KOPT-K1 (cell line): ENCODE results near the gene UNC79.

ENCODE experiments used
- H3K27ac ChIP-seq: fragments of 200-600 bp; sonication (generic); 2 replicates; pipeline ENCODE4 v1.5.1; 2016; ENCODE audit warnings: antibody characterized with exemption, mild to moderate bottlenecking, low read depth, low read length; ENCODE audit not compliant: poor library complexity, severe bottlenecking
- H3K36me3 ChIP-seq: fragments of 200-600 bp; sonication (generic); 2 replicates; pipeline ENCODE4 v1.5.1; 2017; ENCODE audit warnings: antibody characterized with exemption, mild to moderate bottlenecking, low read length, moderate library complexity; ENCODE audit not compliant: insufficient read depth
- H3K9me3 ChIP-seq: fragments of 200-600 bp; sonication (generic); 2 replicates; pipeline ENCODE4 v1.5.1; 2017; ENCODE audit warnings: antibody characterized with exemption, low read length, mild to moderate bottlenecking; ENCODE audit not compliant: insufficient read depth, poor library complexity, severe bottlenecking

The UNC79 gene

GRCh38 chr14:93643676-93644075 lies 212.9 kb downstream of the UNC79 start:
- Histone ChIP-seq H3K9me3 (no peaks in the 10 kb centered on the region), H3K27ac (no peak overlapping the region)

GRCh38 chr14:93645200-93645599 lies 214.5 kb downstream of the UNC79 start:
- Histone ChIP-seq H3K9me3 (no peaks in the 10 kb centered on the region), H3K36me3 (no peaks in the 10 kb centered on the region), H3K27ac (no peak overlapping the region)

More at GRCh38 chr14:93643676-93644075, 212.9 kb downstream of the UNC79 start:
- H3K36me3 ChIP-seq = no peaks in the 10 kb centered on the region

GRCh38 chr14:93648440-93649168 lies 217.9 kb downstream of the UNC79 start:
- no peaks in the 10 kb centered on the region for H3K36me3 ChIP-seq
- H3K9me3 ChIP-seq = no peaks in the 10 kb centered on the region
- H3K27ac ChIP-seq = no peak overlapping the region

GRCh38 chr14:93654599-93654998 lies 223.9 kb downstream of the UNC79 start:
- Histone ChIP-seq H3K36me3 (no peaks in the 10 kb centered on the region), H3K9me3 (no peaks in the 10 kb centered on the region), H3K27ac (no peak overlapping the region)

GRCh38 chr14:93655078-93655750 lies 224.5 kb downstream of the UNC79 start:
- Histone ChIP-seq H3K27ac (no peak overlapping the region), H3K9me3 (no peaks in the 10 kb centered on the region), H3K36me3 (no peaks in the 10 kb centered on the region)

GRCh38 chr14:93657875-93658274 lies 227.1 kb downstream of the UNC79 start:
- Histone ChIP-seq H3K27ac (no peak overlapping the region), H3K9me3 (no peaks in the 10 kb centered on the region), H3K36me3 (no peaks in the 10 kb centered on the region)

GRCh38 chr14:93663317-93663716 lies 232.6 kb downstream of the UNC79 start:
- Histone ChIP-seq H3K9me3 (peaks cover 25% of the 10 kb centered on the region), H3K36me3 (no peaks in the 10 kb centered on the region), H3K27ac (no peak overlapping the region)

- Histone ChIP-seq H3K36me3 (no peaks in the 10 kb centered on the region), H3K27ac (no peak overlapping the region), H3K9me3 (peaks cover 25% of the 10 kb centered on the region)
Observed at GRCh38 chr14:93665169-93665568, 234.4 kb downstream of the UNC79 start.

- H3K9me3 ChIP-seq = peaks cover 20% of the 10 kb centered on the region
- H3K36me3 ChIP-seq = no peaks in the 10 kb centered on the region
- no peak overlapping the region for H3K27ac ChIP-seq
Observed at GRCh38 chr14:93669632-93670031, 238.9 kb downstream of the UNC79 start.

- Histone ChIP-seq H3K27ac (no peak overlapping the region), H3K36me3 (no peaks in the 10 kb centered on the region), H3K9me3 (no peaks in the 10 kb centered on the region)
Observed at GRCh38 chr14:93674343-93674742, 243.6 kb downstream of the UNC79 start.

GRCh38 chr14:93675651-93676050 lies 244.9 kb downstream of the UNC79 start:
- H3K9me3 ChIP-seq = no peaks in the 10 kb centered on the region
- H3K27ac ChIP-seq = no peak overlapping the region
- H3K36me3 ChIP-seq = no peaks in the 10 kb centered on the region

GRCh38 chr14:93676416-93676958 lies 245.7 kb downstream of the UNC79 start:
- H3K27ac ChIP-seq = no peak overlapping the region
- no peaks in the 10 kb centered on the region for H3K36me3 ChIP-seq
- no peaks in the 10 kb centered on the region for H3K9me3 ChIP-seq

GRCh38 chr14:93682459-93682858 lies 251.7 kb downstream of the UNC79 start:
- Histone ChIP-seq H3K27ac (no peak overlapping the region), H3K9me3 (no peaks in the 10 kb centered on the region), H3K36me3 (no peaks in the 10 kb centered on the region)

GRCh38 chr14:93683226-93683625 lies 252.5 kb downstream of the UNC79 start:
- H3K27ac ChIP-seq = no peak overlapping the region
- no peaks in the 10 kb centered on the region for H3K9me3 ChIP-seq
- no peaks in the 10 kb centered on the region for H3K36me3 ChIP-seq

GRCh38 chr14:93685121-93685895 lies 254.6 kb downstream of the UNC79 start:
- no peaks in the 10 kb centered on the region for H3K9me3 ChIP-seq

More at GRCh38 chr14:93685121-93685895, 254.6 kb downstream of the UNC79 start:
- no peak overlapping the region for H3K27ac ChIP-seq
- no peaks in the 10 kb centered on the region for H3K36me3 ChIP-seq
